GM12891 (cell line): Measurements from ENCODE around the gene SLC9B1.

Experiments
- DNase-seq: peaks from one replicate; pipeline ENCODE4 v3.0.0; 2011; ENCODE audit warnings: low spot score; ENCODE audit not compliant: insufficient read length
- FAIRE-seq: peaks from 2 replicates; lab custom pipeline; 2011; peaks lifted over from hg19 to GRCh38; lab: Jason Lieb, UNC
- PAX5 ChIP-seq: IDR thresholded peaks from 2 replicates; pipeline ENCODE4 v1.6.1; 2011; ENCODE audit warnings: low read length, moderate library complexity, mild to moderate bottlenecking; ENCODE audit not compliant: insufficient read depth, severe bottlenecking
- POLR2A ChIP-seq: IDR thresholded peaks from 2 replicates; pipeline ENCODE4 v1.6.1; 2011; ENCODE audit warnings: low read depth, low read length, control low read depth
- POLR2AphosphoS5 ChIP-seq: IDR thresholded peaks from 2 replicates; pipeline ENCODE4 v1.6.1; 2011; ENCODE audit warnings: low read depth, low read length, control low read depth
- POU2F2 ChIP-seq: IDR thresholded peaks from 2 replicates; pipeline ENCODE4 v1.6.1; 2011; ENCODE audit warnings: low read depth, mild to moderate bottlenecking, control low read depth, low read length, moderate library complexity
- SPI1 ChIP-seq: IDR thresholded peaks from 2 replicates; pipeline ENCODE4 v1.6.1; 2011; ENCODE audit warnings: low read depth, low read length, control low read depth
- TAF1 ChIP-seq: IDR thresholded peaks from 2 replicates; pipeline ENCODE4 v1.6.1; 2011; ENCODE audit warnings: low read depth, low read length, control low read depth

The SLC9B1 gene

DNA sequence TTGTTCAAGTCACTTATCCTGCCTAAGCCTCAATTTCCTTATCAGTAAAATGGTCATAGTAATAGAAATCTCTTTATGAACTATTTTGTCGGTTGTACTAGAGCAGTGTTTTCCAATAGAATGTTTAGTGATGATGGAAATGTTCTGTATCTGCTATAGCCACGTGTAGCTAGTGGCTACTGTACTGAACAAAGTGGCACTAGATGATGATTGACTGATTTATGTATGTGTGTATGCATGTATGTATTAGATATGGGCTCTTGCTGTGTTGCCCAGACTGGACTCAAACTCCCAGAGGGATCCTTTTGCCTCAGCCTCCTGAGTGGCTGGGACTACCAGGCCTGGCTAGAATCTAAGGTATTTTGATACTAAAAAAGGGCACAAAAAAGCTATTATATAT lies 24.7 kb upstream of the SLC9B1 start:
- TF ChIP-seq POLR2AphosphoS5 (no peak), TAF1 (no peak), PAX5 (no peak), POU2F2 (no peak)
- DNase-seq (no peak), FAIRE-seq (peak; percentile 28)

DNA sequence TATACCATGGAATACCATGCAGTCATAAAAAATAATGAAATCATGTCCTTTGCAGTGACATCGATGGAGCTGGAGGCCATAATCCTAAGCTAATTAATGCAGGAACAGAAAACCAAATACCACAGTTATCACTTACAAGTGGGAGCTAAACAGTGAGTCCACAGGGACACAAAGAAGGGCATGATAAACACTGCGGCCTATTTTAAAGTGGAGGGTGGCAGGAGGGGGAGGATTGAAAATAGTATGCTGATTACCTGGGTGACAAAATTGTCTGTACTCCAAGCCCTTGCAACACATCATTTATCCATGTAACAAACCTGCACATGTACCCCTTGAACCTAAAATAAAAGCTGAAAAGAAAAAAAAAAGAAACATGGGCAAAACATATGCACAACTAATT lies 16.7 kb upstream of the SLC9B1 start:
- FAIRE-seq (no peak), DNase-seq (no peak)
- TF ChIP-seq SPI1 (no peak), PAX5 (no peak), TAF1 (no peak), POU2F2 (no peak), POLR2AphosphoS5 (no peak), POLR2A (no peak)

DNA sequence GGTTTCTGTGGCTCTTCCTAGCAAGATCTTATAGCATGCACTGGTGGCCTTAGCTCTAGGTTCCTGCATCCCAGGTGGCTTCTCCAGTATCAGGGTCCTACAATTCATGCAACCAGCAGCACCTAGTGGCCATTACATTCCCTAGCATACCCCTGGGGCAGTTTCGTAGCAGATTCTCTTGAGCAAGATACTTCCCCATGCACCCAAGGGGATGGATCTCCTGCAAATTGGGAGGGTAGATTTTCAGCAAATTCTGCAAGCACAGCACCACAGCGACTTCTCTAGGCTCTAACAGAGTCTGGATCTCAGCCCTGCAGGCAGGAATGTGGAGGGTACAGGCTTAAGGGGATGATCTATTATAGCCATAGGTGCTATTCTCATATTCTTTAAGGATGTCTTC lies 13.1 kb upstream of the SLC9B1 start:
- FAIRE-seq = peak; percentile 58
- DNase-seq = no peak
- TF ChIP-seq POLR2A = no peak
- no peak for TF ChIP-seq POU2F2
- TF ChIP-seq SPI1 = no peak
- no peak for TF ChIP-seq TAF1
- TF ChIP-seq POLR2AphosphoS5 = no peak
- no peak for TF ChIP-seq PAX5

DNA sequence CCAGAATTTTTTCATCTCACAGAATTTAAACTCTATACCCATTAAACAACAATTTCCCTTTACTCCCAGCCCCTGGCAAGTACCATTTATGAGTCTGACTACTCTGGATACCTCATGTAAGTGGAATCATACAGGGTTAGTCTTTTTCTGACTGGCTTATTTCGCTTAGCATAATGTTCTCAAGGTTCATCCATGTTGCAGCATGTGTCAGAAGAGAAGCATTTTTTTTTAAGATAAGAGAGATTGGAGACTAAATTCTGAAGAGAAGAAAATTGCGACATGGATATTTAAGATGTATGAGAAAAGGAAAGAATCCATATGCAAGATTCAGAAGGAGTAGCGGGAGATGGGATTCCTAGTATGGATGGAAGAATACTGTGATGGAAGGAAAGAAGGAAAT lies 11.3 kb upstream of the SLC9B1 start:
- TF ChIP-seq PAX5 (no peak), SPI1 (no peak), POU2F2 (no peak), POLR2A (no peak), TAF1 (no peak), POLR2AphosphoS5 (no peak)
- DNase-seq (no peak), FAIRE-seq (no peak)

DNA sequence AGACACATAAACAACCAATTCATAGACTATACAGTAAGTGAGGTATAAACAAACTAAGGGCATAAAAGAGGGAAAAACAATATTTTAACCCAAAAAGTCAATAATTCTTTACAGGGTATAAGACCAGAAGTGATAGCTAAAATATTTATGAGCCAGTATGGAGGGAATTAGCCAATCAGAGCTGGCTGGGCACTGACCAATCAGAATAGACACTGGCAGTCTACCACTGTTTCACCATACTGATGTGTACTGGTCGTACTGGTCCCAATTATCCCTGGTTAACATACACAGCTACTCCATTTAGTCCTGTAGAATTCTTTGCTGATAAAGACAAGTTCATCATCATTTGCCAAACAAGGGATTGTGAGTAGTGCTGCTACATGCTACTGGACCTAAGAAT lies 9.8 kb upstream of the SLC9B1 start:
- no peak for DNase-seq
- peak; percentile 61 for FAIRE-seq
- TF ChIP-seq SPI1 = no peak
- no peak for TF ChIP-seq POU2F2
- no peak for TF ChIP-seq PAX5
- no peak for TF ChIP-seq TAF1
- TF ChIP-seq POLR2AphosphoS5 = no peak

DNA sequence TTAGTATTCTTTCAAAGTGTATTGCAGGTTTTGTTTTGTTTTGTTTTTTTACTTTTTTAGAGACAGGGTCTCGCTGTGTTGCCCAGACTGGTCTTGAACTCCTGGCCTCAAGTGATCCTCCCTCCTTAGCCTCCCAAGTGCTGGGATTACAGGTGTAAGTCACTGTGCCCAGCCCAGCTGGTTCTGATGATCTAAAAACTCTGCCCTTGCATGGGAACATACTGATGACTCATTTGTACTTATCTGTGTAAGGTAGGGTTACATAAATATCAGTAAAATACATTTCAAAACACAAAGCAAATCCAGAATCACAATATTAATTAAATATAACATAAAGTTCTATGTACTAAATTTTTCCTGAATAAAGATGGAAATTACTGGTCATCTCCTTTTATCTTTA lies 7.4 kb upstream of the SLC9B1 start:
- FAIRE-seq (no peak), DNase-seq (no peak)
- TF ChIP-seq POLR2AphosphoS5 = no peak
- no peak for TF ChIP-seq PAX5
- TF ChIP-seq SPI1 = no peak
- TF ChIP-seq POU2F2 = no peak
- TF ChIP-seq TAF1 = no peak
- no peak for TF ChIP-seq POLR2A

DNA sequence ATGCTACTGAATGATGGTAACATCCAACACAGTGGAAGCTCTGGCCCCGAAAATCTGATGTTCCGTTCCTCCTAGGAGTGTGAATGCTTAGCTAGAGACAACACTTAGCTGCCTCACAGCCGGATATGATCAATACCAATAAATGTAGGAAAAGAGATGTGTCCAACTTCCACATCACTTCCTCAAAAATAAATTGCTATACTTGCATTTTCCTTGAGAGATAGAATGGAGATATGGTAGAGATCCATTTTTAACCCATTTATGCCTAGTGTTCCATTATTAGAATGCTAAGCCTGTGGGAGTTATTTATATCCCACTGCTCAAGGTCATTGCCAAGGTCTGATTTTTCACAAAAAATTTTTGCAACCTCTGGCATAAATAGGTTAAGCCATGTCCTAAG lies 5.5 kb upstream of the SLC9B1 start:
- FAIRE-seq = no peak
- no peak for DNase-seq
- TF ChIP-seq POLR2AphosphoS5 (no peak), PAX5 (no peak), TAF1 (no peak), POU2F2 (no peak), POLR2A (no peak), SPI1 (no peak)

DNA sequence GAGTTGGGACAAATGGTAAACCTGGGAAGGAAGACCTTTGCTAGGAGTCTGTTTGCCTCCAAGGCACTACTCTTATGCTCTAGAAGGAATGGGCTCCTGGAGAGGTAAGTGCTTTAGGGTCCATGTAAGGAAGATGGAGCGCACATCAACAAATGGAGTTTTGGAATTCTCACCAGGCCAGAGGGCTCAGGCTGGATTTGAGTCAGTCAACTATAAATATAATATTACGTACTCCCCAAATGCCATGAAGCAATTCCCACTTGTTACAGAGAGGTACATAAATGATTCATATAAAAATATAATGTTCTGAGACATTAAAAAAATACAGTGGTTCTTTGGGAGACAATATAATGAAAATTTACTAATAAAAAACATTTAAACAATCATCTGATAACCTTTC lies 1.6 kb upstream of the SLC9B1 start:
- FAIRE-seq = no peak
- TF ChIP-seq TAF1 (no peak), POLR2AphosphoS5 (no peak), SPI1 (no peak), POLR2A (no peak)
- DNase-seq = no peak

DNA sequence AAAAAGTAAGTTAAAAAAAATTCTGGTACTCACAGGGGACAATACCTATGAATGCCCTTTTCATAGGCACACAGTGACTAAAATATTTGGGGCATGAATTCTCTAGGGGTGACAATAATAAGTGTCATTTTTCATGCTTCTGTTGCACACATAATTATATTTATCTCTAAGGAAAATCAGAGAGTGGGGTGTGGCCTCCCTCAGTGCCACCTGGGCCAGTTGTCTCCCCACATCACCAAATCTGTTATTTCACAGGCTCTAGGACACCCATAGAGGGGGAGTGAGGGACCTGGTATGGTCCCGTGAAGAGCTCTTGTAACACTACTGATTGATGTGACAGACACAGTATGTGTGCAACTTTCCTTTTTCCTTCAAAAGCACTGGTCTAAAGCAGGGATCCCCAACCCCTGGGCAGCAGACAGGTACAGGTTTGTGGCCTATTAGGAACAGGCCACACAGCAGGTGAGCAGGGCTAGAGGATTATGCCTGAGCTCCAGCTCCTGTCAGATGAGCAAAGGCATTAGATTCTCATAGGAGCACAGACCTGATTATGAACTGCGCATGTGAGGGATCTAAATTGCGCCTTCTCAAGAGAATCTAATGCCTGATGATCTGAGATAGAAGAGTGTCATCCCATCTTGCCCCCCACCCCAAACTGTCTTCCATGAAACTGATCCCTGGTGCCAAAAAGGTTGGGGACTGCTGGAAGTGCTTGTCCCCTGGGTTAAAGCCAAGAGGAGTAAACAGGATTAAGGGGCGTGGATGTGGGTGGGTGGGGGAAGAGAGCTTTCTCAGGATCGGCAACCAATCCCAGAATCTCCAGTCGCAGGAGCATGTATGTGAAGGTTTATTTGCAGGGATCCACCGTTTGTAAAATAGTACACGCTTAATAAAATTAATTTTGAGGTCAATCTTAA lies 856 bp downstream of the SLC9B1 start:
- DNase-seq (no peak), FAIRE-seq (peak; percentile 80)
- TF ChIP-seq TAF1 = no peak

DNA sequence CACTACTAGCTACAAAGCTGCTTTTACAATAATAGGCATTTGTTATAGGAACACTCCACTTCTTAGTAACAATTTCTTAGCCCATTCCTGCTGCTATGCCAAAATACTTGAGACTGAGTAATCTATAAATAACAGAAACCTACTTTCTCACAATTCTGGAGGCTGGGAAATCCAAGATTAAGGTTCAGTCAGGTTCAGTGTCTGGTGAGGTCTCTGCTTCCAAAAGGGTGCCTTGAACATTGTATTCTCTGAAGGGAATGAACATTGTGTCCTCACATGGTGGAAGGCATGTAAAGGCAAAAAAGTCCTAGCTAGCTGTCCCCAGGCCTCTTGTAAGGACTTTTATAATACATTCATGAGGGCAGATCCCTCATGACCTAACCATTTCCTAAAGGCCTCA lies 7.0 kb downstream of the SLC9B1 start:
- TF ChIP-seq SPI1 (no peak), TAF1 (no peak), PAX5 (no peak), POLR2A (no peak), POU2F2 (no peak), POLR2AphosphoS5 (no peak)
- FAIRE-seq = no peak
- DNase-seq = no peak

DNA sequence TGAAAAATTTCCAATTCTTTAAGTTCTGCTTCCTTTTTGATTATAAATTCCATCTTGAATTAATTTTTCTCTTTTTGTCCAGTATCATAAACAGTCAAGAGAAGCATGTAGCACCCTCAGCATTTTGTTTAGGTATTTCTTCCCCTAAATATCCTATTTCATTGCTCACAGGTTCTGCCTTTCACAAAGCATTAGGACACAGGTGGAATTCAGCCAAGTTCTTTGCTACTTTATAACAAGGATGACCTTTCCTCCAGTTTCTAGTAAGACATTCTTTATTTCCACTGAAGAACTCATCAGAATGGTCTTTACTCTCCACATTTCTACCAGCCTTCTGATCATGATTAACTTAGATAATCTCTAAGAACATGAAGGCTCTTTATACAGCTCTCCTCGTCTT lies 7.4 kb downstream of the SLC9B1 start:
- TF ChIP-seq POLR2AphosphoS5 = no peak
- TF ChIP-seq SPI1 = no peak
- no peak for TF ChIP-seq POLR2A
- TF ChIP-seq PAX5 = no peak
- TF ChIP-seq POU2F2 = no peak
- no peak for TF ChIP-seq TAF1
- DNase-seq (no peak), FAIRE-seq (no peak)
